ENCODE measurements around the gene LOXL1.

DNA sequence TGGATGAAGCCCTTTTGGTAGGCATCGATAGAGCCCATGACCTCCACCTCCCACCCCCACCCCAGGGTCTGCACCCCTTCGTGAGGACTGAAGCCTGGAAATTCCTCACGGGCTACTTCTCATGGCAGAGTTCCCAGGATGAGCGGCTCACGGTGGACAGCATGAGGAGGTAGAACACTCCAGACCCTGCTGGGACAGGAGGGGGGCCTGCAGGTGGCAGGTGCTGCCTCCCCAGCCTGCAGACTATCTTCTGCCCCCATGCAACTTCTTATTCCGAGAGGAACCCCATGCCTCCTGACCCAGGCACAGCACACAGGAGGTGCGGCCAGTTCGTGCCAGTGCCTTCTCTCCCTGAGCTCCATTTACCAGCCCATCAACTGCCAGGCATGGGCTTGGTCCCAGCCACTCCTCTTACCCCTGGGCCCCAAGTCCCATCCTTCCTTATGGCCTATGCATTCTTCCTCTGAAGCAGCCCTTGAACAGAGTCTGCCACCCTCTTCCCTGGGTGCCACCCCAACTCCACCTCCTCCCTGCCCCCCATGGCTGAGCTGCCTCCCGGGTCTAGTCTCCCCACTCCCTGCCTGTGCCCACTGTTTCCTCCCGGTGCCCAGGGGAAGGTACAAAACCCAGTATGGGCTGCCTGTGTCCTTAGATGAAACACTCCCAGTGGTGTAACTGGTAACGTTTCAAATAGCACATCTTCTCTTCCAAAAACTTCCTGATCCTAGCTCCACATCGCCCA, 44.5 kb upstream of the LOXL1 start:
- TF ChIP-seq, protein P1, sequence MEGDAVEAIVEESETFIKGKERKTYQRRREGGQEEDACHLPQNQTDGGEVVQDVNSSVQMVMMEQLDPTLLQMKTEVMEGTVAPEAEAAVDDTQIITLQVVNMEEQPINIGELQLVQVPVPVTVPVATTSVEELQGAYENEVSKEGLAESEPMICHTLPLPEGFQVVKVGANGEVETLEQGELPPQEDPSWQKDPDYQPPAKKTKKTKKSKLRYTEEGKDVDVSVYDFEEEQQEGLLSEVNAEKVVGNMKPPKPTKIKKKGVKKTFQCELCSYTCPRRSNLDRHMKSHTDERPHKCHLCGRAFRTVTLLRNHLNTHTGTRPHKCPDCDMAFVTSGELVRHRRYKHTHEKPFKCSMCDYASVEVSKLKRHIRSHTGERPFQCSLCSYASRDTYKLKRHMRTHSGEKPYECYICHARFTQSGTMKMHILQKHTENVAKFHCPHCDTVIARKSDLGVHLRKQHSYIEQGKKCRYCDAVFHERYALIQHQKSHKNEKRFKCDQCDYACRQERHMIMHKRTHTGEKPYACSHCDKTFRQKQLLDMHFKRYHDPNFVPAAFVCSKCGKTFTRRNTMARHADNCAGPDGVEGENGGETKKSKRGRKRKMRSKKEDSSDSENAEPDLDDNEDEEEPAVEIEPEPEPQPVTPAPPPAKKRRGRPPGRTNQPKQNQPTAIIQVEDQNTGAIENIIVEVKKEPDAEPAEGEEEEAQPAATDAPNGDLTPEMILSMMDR (IDR thresholded peaks at IDR 0.05; ENCODE audit: low read depth, low read length) = no peak
- no peak for TF ChIP-seq POLR2A (IDR thresholded peaks at IDR 0.05; ENCODE audit: extremely low read depth, insufficient read length)
- no peak for TF ChIP-seq MYC (IDR thresholded peaks at IDR 0.05; ENCODE audit: low read depth, low read length)

Measured in NB4 (cell line).